Type B pancreatic cell (in vitro differentiated cells): ENCODE results near the gene NPAS3. TPM values are rescaled to one million over a fixed set of nuclear protein-coding genes. Genes with fewer than 3 reads are reported as not detected.

ENCODE experiments used
- DNase-seq: peaks from one replicate; pipeline ENCODE4 v3.0.0; 2021; ENCODE audit warnings: mixed read lengths; ENCODE audit not compliant: unreplicated experiment; ENCODE audit errors: extremely low spot score
- H3K27ac Mint-ChIP-seq: 2 replicates; pipeline ENCODE4 v1.8.0; 2021; ENCODE audit warnings: mild to moderate bottlenecking, mixed read lengths
- H3K27me3 Mint-ChIP-seq: 2 replicates; pipeline ENCODE4 v1.8.0; 2021; ENCODE audit warnings: mixed read lengths
- H3K36me3 Mint-ChIP-seq: 2 replicates; pipeline ENCODE4 v1.8.0; 2021; ENCODE audit warnings: mixed read lengths
- H3K4me1 Mint-ChIP-seq: one replicate; pipeline ENCODE4 v1.8.0; 2021; ENCODE audit warnings: mixed read lengths; ENCODE audit not compliant: unreplicated experiment
- H3K4me3 Mint-ChIP-seq: 2 replicates; pipeline ENCODE4 v1.8.0; 2021; ENCODE audit warnings: mild to moderate bottlenecking, mixed read lengths
- H3K9me3 Mint-ChIP-seq: 2 replicates; pipeline ENCODE4 v1.8.0; 2021; ENCODE audit warnings: mixed read lengths
- CTCF ChIP-seq: fragments of 200-600 bp; sonication (generic); conservative IDR thresholded peaks from 2 replicates; pipeline ENCODE4 v1.5.0; 2021; ENCODE audit warnings: antibody characterized with exemption, mild to moderate bottlenecking
- total RNA-seq: library from RNA; stranded (reverse); gene quantifications from 2 replicates; pipeline ENCODE4 v1.2.1, GENCODE V29; 2021; ENCODE audit warnings: low replicate concordance

NPAS3 gene
- total RNA-seq, 1 donor from 2014 or later: 8.7 TPM

DNA sequence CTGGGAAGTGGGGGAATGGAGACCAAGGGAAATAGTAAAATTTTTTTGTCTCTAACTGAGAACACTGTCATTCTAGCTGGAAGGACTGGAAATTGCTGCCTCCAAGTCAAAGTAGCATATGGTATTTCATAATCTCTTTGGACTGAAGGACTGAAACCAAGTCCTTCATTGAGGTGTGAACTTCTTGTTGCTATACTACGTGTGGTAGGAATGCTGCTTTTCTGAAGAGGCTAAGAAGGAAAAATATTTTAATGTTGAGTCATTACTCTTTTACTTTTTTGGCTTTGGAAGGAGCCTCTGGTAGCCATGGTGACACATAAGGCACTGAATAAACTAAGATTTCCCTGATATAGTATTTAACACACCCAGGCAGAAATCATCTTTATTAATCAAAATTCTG, 465.4 kb downstream of the NPAS3 start:
- H3K27me3 Mint-ChIP-seq: peaks cover 4% of the 10 kb centered on the region
- no peak for TF ChIP-seq CTCF
- DNase-seq: no peak
- H3K4me1 Mint-ChIP-seq: peaks cover 7% of the 10 kb centered on the region
- no peak overlapping the region for H3K4me3 Mint-ChIP-seq
- H3K27ac Mint-ChIP-seq: peak overlapping the region; percentile 81
- H3K9me3 Mint-ChIP-seq: peaks cover 5% of the 10 kb centered on the region
- H3K36me3 Mint-ChIP-seq: peaks cover 3% of the 10 kb centered on the region

DNA sequence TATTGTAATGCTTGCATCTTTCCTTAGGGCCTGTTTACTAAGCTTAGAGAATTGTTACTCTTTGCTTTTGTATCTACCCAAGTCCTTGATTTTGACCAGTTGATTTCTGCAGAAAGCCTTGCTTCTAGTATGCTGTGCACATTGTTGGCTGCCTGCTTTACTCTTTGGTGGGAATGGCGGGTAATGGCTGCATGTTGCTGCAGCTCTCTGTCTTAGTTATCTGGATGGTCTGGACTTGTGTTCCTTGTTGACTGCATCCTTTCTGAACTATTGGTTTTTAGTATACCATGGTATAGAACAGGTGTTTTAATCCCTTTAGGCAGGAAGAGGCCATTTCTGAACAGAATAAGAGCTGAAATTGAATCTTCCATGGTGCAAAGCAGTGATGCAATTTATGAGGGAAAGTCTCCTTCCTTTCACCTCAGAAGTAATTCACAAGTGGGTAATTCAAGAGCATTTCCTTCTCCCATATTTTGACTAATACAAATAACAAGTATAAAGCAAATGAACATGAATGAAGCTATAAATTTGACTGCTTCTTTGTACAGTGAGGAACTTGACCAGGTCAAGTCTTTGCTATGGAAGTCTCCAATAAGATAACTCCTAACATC, 466.4 kb downstream of the NPAS3 start:
- no peak for DNase-seq
- H3K4me1 Mint-ChIP-seq: peaks cover 7% of the 10 kb centered on the region
- H3K36me3 Mint-ChIP-seq: peaks cover 3% of the 10 kb centered on the region
- peaks cover 5% of the 10 kb centered on the region for H3K9me3 Mint-ChIP-seq
- no peak overlapping the region for H3K27ac Mint-ChIP-seq
- H3K27me3 Mint-ChIP-seq: peaks cover 4% of the 10 kb centered on the region
- H3K4me3 Mint-ChIP-seq: no peak overlapping the region
- TF ChIP-seq CTCF: no peak

- Mint-ChIP-seq H3K27ac (no peak overlapping the region), H3K4me3 (no peak overlapping the region), H3K36me3 (peaks cover 3% of the 10 kb centered on the region), H3K9me3 (peaks cover 5% of the 10 kb centered on the region), H3K4me1 (no peaks in the 10 kb centered on the region), H3K27me3 (peaks cover 4% of the 10 kb centered on the region)
- no peak for DNase-seq
- TF ChIP-seq CTCF: no peak
Measured at GRCh38 chr14:33406766-33407165, 468.1 kb downstream of the NPAS3 start.

DNA sequence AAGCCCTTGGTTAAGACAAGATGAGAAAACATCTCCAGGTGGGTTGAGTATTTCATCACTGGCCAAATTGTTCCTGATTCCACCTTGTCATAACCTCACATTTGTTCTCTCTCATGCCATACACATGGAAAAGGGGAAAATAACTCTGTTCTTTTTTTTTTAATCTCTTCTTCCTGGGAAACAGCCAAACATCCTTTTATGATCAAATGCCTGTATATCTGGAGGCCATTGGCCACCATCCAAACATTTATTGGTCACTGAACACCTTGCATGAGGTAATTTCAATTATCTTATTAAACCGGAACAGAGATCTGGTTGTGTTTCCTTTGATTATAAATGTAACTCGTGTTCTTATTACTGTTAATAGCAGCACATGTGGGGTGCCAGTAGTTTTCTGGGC, 469.6 kb downstream of the NPAS3 start:
- DNase-seq: no peak
- peaks cover 4% of the 10 kb centered on the region for H3K27me3 Mint-ChIP-seq
- H3K4me1 Mint-ChIP-seq: no peaks in the 10 kb centered on the region
- peaks cover 5% of the 10 kb centered on the region for H3K9me3 Mint-ChIP-seq
- H3K36me3 Mint-ChIP-seq: peaks cover 3% of the 10 kb centered on the region
- H3K4me3 Mint-ChIP-seq: no peak overlapping the region
- no peak overlapping the region for H3K27ac Mint-ChIP-seq
- no peak for TF ChIP-seq CTCF

GRCh38 chr14:33412450-33412849, 473.8 kb downstream of the NPAS3 start:
- Mint-ChIP-seq H3K27me3 (peaks cover 3% of the 10 kb centered on the region), H3K9me3 (no peaks in the 10 kb centered on the region), H3K27ac (no peak overlapping the region), H3K4me3 (no peak overlapping the region), H3K36me3 (no peaks in the 10 kb centered on the region), H3K4me1 (no peaks in the 10 kb centered on the region)
- TF ChIP-seq CTCF: no peak
- no peak for DNase-seq

GRCh38 chr14:33413381-33413780, 474.7 kb downstream of the NPAS3 start:
- no peak for TF ChIP-seq CTCF
- Mint-ChIP-seq H3K27me3 (peaks cover 3% of the 10 kb centered on the region), H3K9me3 (no peaks in the 10 kb centered on the region), H3K27ac (no peak overlapping the region), H3K4me3 (no peak overlapping the region), H3K4me1 (no peaks in the 10 kb centered on the region), H3K36me3 (no peaks in the 10 kb centered on the region)
- no peak for DNase-seq
